GM10248 (cell line): ENCODE results near the gene UBE2D3.
A peak's percentile ranks its signal among the peaks of the same experiment; 100 is the strongest.

ENCODE experiments used
- CTCF ChIA-PET: fragments of 300-600 bp; sonication (Branson Sonifier 250); formaldehyde crosslinking; extraction: SDS; loops from one replicate; lab custom pipeline; 2021; ENCODE audit warnings: antibody characterized with exemption; lab: Yijun Ruan, JAX
- POLR2A ChIA-PET: fragments of 350-650 bp; sonication (Branson Sonifier 250); formaldehyde crosslinking; extraction: SDS; loops from one replicate; lab custom pipeline; 2020; ENCODE audit warnings: antibody characterized with exemption; lab: Yijun Ruan, JAX
- DNase-seq: peaks from one replicate; pipeline ENCODE4 v3.0.0; 2012; ENCODE audit errors: extremely low spot score
- TF ChIP-seq, protein P1 (sequence below): IDR thresholded peaks from 2 replicates; pipeline ENCODE4 v1.5.1; 2012; ENCODE audit warnings: mild to moderate bottlenecking, low read depth; ENCODE audit errors: extremely low read depth, missing control alignments, control extremely low read depth

Gene UBE2D3

GRCh38 chr4:102836596-102836995, 9.2 kb upstream of the UBE2D3 start:
- ChIA-PET POLR2A (interaction anchor here (1.2 kb wide), 1 partner anchor 9 kb away, joined by 6 read pairs; the partner anchor contains the start of gene UBE2D3), CTCF (interaction anchor here (1.2 to 2.7 kb wide), 7 partner anchors 8 to 36 kb away, joined by 3 to 8 read pairs (median 3); partner anchors contain the start of gene UBE2D3)
- TF ChIP-seq, protein P1, sequence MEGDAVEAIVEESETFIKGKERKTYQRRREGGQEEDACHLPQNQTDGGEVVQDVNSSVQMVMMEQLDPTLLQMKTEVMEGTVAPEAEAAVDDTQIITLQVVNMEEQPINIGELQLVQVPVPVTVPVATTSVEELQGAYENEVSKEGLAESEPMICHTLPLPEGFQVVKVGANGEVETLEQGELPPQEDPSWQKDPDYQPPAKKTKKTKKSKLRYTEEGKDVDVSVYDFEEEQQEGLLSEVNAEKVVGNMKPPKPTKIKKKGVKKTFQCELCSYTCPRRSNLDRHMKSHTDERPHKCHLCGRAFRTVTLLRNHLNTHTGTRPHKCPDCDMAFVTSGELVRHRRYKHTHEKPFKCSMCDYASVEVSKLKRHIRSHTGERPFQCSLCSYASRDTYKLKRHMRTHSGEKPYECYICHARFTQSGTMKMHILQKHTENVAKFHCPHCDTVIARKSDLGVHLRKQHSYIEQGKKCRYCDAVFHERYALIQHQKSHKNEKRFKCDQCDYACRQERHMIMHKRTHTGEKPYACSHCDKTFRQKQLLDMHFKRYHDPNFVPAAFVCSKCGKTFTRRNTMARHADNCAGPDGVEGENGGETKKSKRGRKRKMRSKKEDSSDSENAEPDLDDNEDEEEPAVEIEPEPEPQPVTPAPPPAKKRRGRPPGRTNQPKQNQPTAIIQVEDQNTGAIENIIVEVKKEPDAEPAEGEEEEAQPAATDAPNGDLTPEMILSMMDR = no peak
- DNase-seq = no peak

DNA sequence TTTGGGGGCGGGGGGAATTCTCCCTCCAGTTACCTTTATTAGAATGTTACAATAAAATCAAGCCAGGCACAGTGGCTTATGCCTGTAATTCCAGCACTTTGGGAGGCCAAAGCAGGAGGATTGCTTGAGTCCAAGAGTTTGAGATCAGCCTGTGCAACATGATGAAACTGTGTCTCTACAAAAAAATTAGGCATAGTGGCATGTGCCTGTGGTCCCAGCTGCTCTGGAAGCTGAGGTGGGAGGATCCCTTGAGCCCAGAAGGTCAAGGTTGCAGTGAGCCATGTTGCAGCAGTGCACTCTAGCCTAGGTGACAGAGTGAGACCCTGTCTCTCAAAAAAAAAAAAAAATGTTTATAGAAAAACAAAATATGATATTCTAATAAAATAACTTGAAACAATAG, 5.3 kb upstream of the UBE2D3 start:
- DNase-seq = no peak
- POLR2A ChIA-PET = no interaction called here
- CTCF ChIA-PET = no interaction called here
- TF ChIP-seq, protein P1 = no peak

GRCh38 chr4:102832105-102832504, 4.8 kb upstream of the UBE2D3 start:
- TF ChIP-seq, protein P1 = no peak
- POLR2A ChIA-PET = no interaction called here
- CTCF ChIA-PET = no interaction called here
- no peak for DNase-seq

DNA sequence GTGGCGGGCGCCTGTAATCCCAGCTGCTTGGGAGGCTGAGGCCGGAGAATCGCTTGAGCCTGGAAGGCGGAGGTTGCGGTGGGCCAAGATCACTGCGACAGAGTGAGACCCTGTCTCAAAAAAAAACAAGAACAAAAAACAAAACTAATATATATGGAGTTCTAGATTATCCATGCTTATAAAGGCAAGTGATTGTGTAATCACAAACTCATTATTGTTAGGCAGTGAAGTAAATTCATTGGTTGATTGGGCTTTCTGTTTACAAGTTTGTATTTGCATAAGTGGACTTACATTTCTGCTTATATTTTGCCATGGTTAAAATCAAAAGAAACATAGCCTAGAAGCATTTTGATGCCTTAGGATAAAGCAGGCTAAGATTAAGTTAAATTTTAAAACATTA, 2.5 kb upstream of the UBE2D3 start:
- TF ChIP-seq, protein P1 = no peak
- POLR2A ChIA-PET = interaction anchor here (3.3 kb wide), 1 partner anchor 39 kb away, joined by 49 read pairs; the partner anchor contains the start of gene CISD2
- no peak for DNase-seq
- CTCF ChIA-PET = interaction anchor here (1.9 to 2.4 kb wide), 2 partner anchors 7 to 10 kb away, joined by 8 to 9 read pairs; no protein-coding TSS in a partner anchor

GRCh38 chr4:102828497-102828808, 1.1 kb upstream of the UBE2D3 start:
- TF ChIP-seq, protein P1 = no peak
- no peak for DNase-seq
- ChIA-PET CTCF (interaction anchor here (0.8 to 2.4 kb wide), 10 partner anchors 9 to 328 kb away, joined by 3 to 13 read pairs (median 6); partner anchors contain the start of genes CISD2 and MANBA), POLR2A (interaction anchor here (0.5 to 3.3 kb wide), 11 partner anchors 9 to 69 kb away, joined by 3 to 49 read pairs (median 4); partner anchors contain the start of genes CISD2 and MANBA)

GRCh38 chr4:102827674-102828496, 534 bp upstream of the UBE2D3 start:
- ChIA-PET POLR2A (interaction anchor here (0.5 to 3.3 kb wide), 16 partner anchors 8 to 181 kb away, joined by 3 to 49 read pairs (median 4); partner anchors contain the start of genes CISD2 and MANBA), CTCF (interaction anchor here (0.8 to 2.4 kb wide), 11 partner anchors 9 to 327 kb away, joined by 3 to 13 read pairs (median 4); partner anchors contain the start of genes CISD2 and MANBA)
- TF ChIP-seq, protein P1 = no peak
- DNase-seq = peak; percentile 87
